Type B pancreatic cell (in vitro differentiated cells): ENCODE data around the gene IL34. TPM values are rescaled to one million over a fixed set of nuclear protein-coding genes. Genes with fewer than 3 reads are reported as not detected.
"Not testable (repeated sequence)": the region's sequence is repeated elsewhere in the genome, so short reads cannot be mapped to it uniquely, and the experiment has no call there.

Experiments used
- DNase-seq: peaks from one replicate; pipeline ENCODE4 v3.0.0; 2021; ENCODE audit warnings: mixed read lengths; ENCODE audit not compliant: unreplicated experiment; ENCODE audit errors: extremely low spot score
- H3K27ac Mint-ChIP-seq: 2 replicates; pipeline ENCODE4 v1.8.0; 2021; ENCODE audit warnings: mild to moderate bottlenecking, mixed read lengths
- H3K27me3 Mint-ChIP-seq: 2 replicates; pipeline ENCODE4 v1.8.0; 2021; ENCODE audit warnings: mixed read lengths
- H3K36me3 Mint-ChIP-seq: 2 replicates; pipeline ENCODE4 v1.8.0; 2021; ENCODE audit warnings: mixed read lengths
- H3K4me1 Mint-ChIP-seq: one replicate; pipeline ENCODE4 v1.8.0; 2021; ENCODE audit warnings: mixed read lengths; ENCODE audit not compliant: unreplicated experiment
- H3K4me3 Mint-ChIP-seq: 2 replicates; pipeline ENCODE4 v1.8.0; 2021; ENCODE audit warnings: mild to moderate bottlenecking, mixed read lengths
- H3K9me3 Mint-ChIP-seq: 2 replicates; pipeline ENCODE4 v1.8.0; 2021; ENCODE audit warnings: mixed read lengths
- CTCF ChIP-seq: fragments of 200-600 bp; sonication (generic); conservative IDR thresholded peaks from 2 replicates; pipeline ENCODE4 v1.5.0; 2021; ENCODE audit warnings: antibody characterized with exemption, mild to moderate bottlenecking
- total RNA-seq: library from RNA; stranded (reverse); gene quantifications from 2 replicates; pipeline ENCODE4 v1.2.1, GENCODE V29; 2021; ENCODE audit warnings: low replicate concordance

IL34 gene
- total RNA-seq, 1 donor from 2014 or later, result not detected

- peak; percentile 43 for DNase-seq
Observed at GRCh38 chr16:70638814-70639792, 7.3 kb upstream of the IL34 start.

GRCh38 chr16:70642633-70643032, 3.7 kb upstream of the IL34 start:
- Mint-ChIP-seq H3K36me3 (no peaks in the 10 kb centered on the region), H3K27ac (no peak overlapping the region), H3K4me3 (no peak overlapping the region), H3K9me3 (no peaks in the 10 kb centered on the region), H3K27me3 (peaks cover 8% of the 10 kb centered on the region), H3K4me1 (peaks cover 3% of the 10 kb centered on the region)
- no peak for DNase-seq
- no peak for TF ChIP-seq CTCF

More at GRCh38 chr16:70638814-70639792, 7.3 kb upstream of the IL34 start:
- Mint-ChIP-seq H3K27ac (no peak overlapping the region), H3K4me3 (no peak overlapping the region), H3K4me1 (peaks cover 3% of the 10 kb centered on the region), H3K36me3 (no peaks in the 10 kb centered on the region), H3K9me3 (no peaks in the 10 kb centered on the region), H3K27me3 (peaks cover 3% of the 10 kb centered on the region)
- no peak for TF ChIP-seq CTCF

GRCh38 chr16:70643264-70643663, 3.1 kb upstream of the IL34 start:
- DNase-seq, result peak; percentile 42
- H3K4me3 Mint-ChIP-seq, H3K27me3 Mint-ChIP-seq, H3K36me3 Mint-ChIP-seq, H3K9me3 Mint-ChIP-seq, H3K27ac Mint-ChIP-seq, H3K4me1 Mint-ChIP-seq: not testable (repeated sequence)

GRCh38 chr16:70644763-70645597, 1.4 kb upstream of the IL34 start:
- peaks cover 8% of the 10 kb centered on the region for H3K27me3 Mint-ChIP-seq
- TF ChIP-seq CTCF, result no peak
- no peak overlapping the region for H3K27ac Mint-ChIP-seq
- H3K36me3 Mint-ChIP-seq, result no peaks in the 10 kb centered on the region
- no peaks in the 10 kb centered on the region for H3K4me1 Mint-ChIP-seq
- no peak for DNase-seq
- H3K4me3 Mint-ChIP-seq, result no peak overlapping the region
- no peaks in the 10 kb centered on the region for H3K9me3 Mint-ChIP-seq

GRCh38 chr16:70647441-70648359, 1.3 kb downstream of the IL34 start:
- peaks cover 5% of the 10 kb centered on the region for H3K27me3 Mint-ChIP-seq
- H3K36me3 Mint-ChIP-seq, result no peaks in the 10 kb centered on the region
- H3K4me3 Mint-ChIP-seq, result no peak overlapping the region
- no peaks in the 10 kb centered on the region for H3K9me3 Mint-ChIP-seq
- H3K27ac Mint-ChIP-seq, result no peak overlapping the region
- no peak for DNase-seq
- no peaks in the 10 kb centered on the region for H3K4me1 Mint-ChIP-seq
- no peak for TF ChIP-seq CTCF
